Measurements from ENCODE around the gene SLC25A11. TPM values are rescaled to one million over a fixed set of nuclear protein-coding genes. Genes with fewer than 3 reads are reported as not detected.

The SLC25A11 gene
- total RNA-seq, 1 donor from 2014 or later = 44.7 TPM

GRCh38 chr17:4951486-4951885 is 11.6 kb upstream of the SLC25A11 start:
- Histone ChIP-seq H3K27me3 (ENCODE audit: control insufficient read depth, insufficient read depth, low read length) (no peaks in the 10 kb centered on the region), H3K36me3 (ENCODE audit: control insufficient read depth, insufficient read depth, low read length) (no peaks in the 10 kb centered on the region), H3K4me3 (ENCODE audit: low read depth, low read length) (no peak overlapping the region)
- no peak for DNase-seq (ENCODE audit: low read depth)
- TF ChIP-seq CTCF (IDR thresholded peaks at IDR 0.05; ENCODE audit: insufficient read depth, low read length, poor library complexity, severe bottlenecking) = no peak

- Histone ChIP-seq H3K27me3 (ENCODE audit: control insufficient read depth, insufficient read depth, low read length) (no peaks in the 10 kb centered on the region), H3K4me3 (ENCODE audit: low read depth, low read length) (peak within 1 kb of the TSS; percentile 34), H3K36me3 (ENCODE audit: control insufficient read depth, insufficient read depth, low read length) (no peaks in the 10 kb centered on the region)
- TF ChIP-seq CTCF (IDR thresholded peaks at IDR 0.05; ENCODE audit: insufficient read depth, low read length, poor library complexity, severe bottlenecking) = no peak
- no peak for DNase-seq (ENCODE audit: low read depth)
Observed at GRCh38 chr17:4950746-4951204, 10.9 kb upstream of the SLC25A11 start, which contains the start of gene ENO3. TSS of gene ENO3 (plus strand) at chr17:4951119. CDS start at chr17:4951830, 711 bp downstream.

- H3K36me3 ChIP-seq (ENCODE audit: control insufficient read depth, insufficient read depth, low read length) = no peaks in the 10 kb centered on the region
- peak overlapping the region; percentile 34 for H3K4me3 ChIP-seq (ENCODE audit: low read depth, low read length)
- H3K27me3 ChIP-seq (ENCODE audit: control insufficient read depth, insufficient read depth, low read length) = no peaks in the 10 kb centered on the region
- DNase-seq (ENCODE audit: low read depth) = no peak
- no peak for TF ChIP-seq CTCF (IDR thresholded peaks at IDR 0.05; ENCODE audit: insufficient read depth, low read length, poor library complexity, severe bottlenecking)
Observed at GRCh38 chr17:4950075-4950745, 10.4 kb upstream of the SLC25A11 start.

GRCh38 chr17:4949321-4950074 is 9.7 kb upstream of the SLC25A11 start:
- Histone ChIP-seq H3K27me3 (ENCODE audit: control insufficient read depth, insufficient read depth, low read length) (no peaks in the 10 kb centered on the region), H3K4me3 (ENCODE audit: low read depth, low read length) (peak overlapping the region; percentile 91), H3K36me3 (ENCODE audit: control insufficient read depth, insufficient read depth, low read length) (peaks cover under 1% of the 10 kb centered on the region)
- TF ChIP-seq CTCF (IDR thresholded peaks at IDR 0.05; ENCODE audit: insufficient read depth, low read length, poor library complexity, severe bottlenecking) = no peak
- no peak for DNase-seq (ENCODE audit: low read depth)

- DNase-seq (ENCODE audit: low read depth) = no peak
- Histone ChIP-seq H3K4me3 (ENCODE audit: low read depth, low read length) (peak overlapping the region; percentile 91), H3K27me3 (ENCODE audit: control insufficient read depth, insufficient read depth, low read length) (no peaks in the 10 kb centered on the region), H3K36me3 (ENCODE audit: control insufficient read depth, insufficient read depth, low read length) (peaks cover 1% of the 10 kb centered on the region)
- TF ChIP-seq CTCF (IDR thresholded peaks at IDR 0.05; ENCODE audit: insufficient read depth, low read length, poor library complexity, severe bottlenecking) = no peak
Observed at GRCh38 chr17:4948931-4949320, 9.1 kb upstream of the SLC25A11 start.

Measured in kidney epithelial cell (primary cell).